GM10847 (cell line): ENCODE results near the gene USH1G.
A peak's percentile ranks its signal among the peaks of the same experiment; 100 is the strongest.

Experiments used
- POLR2A ChIP-seq: IDR thresholded peaks from 2 replicates; pipeline ENCODE4 v1.6.1; 2011; ENCODE audit not compliant: insufficient read length; ENCODE audit errors: extremely low read depth

The USH1G gene

GRCh38 chr17:74875977-74876593, 47.0 kb downstream of the USH1G start:
- TF ChIP-seq POLR2A = no peak

- no peak for TF ChIP-seq POLR2A
These were observed 47.7 kb downstream of the USH1G start for GRCh38 chr17:74875155-74875976.

- no peak for TF ChIP-seq POLR2A
These were observed 48.4 kb downstream of the USH1G start for GRCh38 chr17:74874615-74875037.

GRCh38 chr17:74873874-74874614, 49.0 kb downstream of the USH1G start:
- no peak for TF ChIP-seq POLR2A

- TF ChIP-seq POLR2A = peak; percentile 94
These were observed 49.8 kb downstream of the USH1G start for GRCh38 chr17:74873037-74873873.

GRCh38 chr17:74872313-74873036, 50.6 kb downstream of the USH1G start, which contains the start of gene FDXR:
Gene FDXR, minus strand, starts transcription at chr17:74872994. Its CDS starts 50 bp downstream, at chr17:74872944.
- TF ChIP-seq POLR2A = peak; percentile 94

- TF ChIP-seq POLR2A = no peak
These were observed 51.5 kb downstream of the USH1G start for GRCh38 chr17:74871356-74872076.

GRCh38 chr17:74870512-74870911, 52.5 kb downstream of the USH1G start:
- TF ChIP-seq POLR2A = no peak

GRCh38 chr17:74868908-74869255, 54.2 kb downstream of the USH1G start:
- no peak for TF ChIP-seq POLR2A

- TF ChIP-seq POLR2A = no peak
These were observed 54.7 kb downstream of the USH1G start for GRCh38 chr17:74868251-74868907.

- TF ChIP-seq POLR2A = no peak
These were observed 56.7 kb downstream of the USH1G start for GRCh38 chr17:74866198-74866835.
